ENCODE data around the gene EDAR.

DNA sequence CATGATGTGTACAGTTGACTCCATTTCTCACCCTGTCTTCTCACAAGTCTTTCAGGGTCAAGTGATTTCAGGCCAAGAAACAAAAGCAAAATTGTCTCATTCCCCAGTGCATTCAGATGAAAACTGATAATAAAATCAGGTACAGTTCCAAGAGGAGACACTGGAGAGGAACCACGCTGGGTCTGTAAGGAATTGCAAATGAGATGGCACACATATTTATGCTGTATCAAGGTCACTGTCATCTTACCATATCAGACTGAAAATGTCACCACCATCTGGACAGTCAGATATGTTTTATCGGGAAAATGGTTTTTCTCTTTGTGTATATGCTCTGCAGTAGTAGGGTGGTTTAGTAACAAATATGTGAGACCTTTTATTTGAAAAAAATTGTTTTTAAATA lies 110.7 kb downstream of the EDAR start:
- TF ChIP-seq, protein P1, sequence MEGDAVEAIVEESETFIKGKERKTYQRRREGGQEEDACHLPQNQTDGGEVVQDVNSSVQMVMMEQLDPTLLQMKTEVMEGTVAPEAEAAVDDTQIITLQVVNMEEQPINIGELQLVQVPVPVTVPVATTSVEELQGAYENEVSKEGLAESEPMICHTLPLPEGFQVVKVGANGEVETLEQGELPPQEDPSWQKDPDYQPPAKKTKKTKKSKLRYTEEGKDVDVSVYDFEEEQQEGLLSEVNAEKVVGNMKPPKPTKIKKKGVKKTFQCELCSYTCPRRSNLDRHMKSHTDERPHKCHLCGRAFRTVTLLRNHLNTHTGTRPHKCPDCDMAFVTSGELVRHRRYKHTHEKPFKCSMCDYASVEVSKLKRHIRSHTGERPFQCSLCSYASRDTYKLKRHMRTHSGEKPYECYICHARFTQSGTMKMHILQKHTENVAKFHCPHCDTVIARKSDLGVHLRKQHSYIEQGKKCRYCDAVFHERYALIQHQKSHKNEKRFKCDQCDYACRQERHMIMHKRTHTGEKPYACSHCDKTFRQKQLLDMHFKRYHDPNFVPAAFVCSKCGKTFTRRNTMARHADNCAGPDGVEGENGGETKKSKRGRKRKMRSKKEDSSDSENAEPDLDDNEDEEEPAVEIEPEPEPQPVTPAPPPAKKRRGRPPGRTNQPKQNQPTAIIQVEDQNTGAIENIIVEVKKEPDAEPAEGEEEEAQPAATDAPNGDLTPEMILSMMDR (IDR thresholded peaks at IDR 0.05): no peak
- TF ChIP-seq ZFX (IDR thresholded peaks at IDR 0.05; ENCODE audit: borderline replicate concordance): no peak

Data from 22Rv1 (cell line).